Body of pancreas (tissue), 4 donors: ENCODE results near the gene CLASP1. TPM values are rescaled to one million over a fixed set of nuclear protein-coding genes. Genes with fewer than 3 reads are reported as not detected.

Experiments used
- ATAC-seq: fragments of 150-250 bp; one replicate; pipeline ENCODE4 v1.9.1; 2016
- DNase-seq, 4 donors: peaks; one replicate each; pipeline ENCODE4 v3.0.0-alpha.2; 2019
- H3K27ac ChIP-seq, 4 donors: fragments of 200-600 bp; sonication (generic); 1 replicate in 3 of 4; 2 replicates in 1 of 4; pipeline versions ENCODE4 v1.5.1 to v1.6.1; 2016 to 2019; ENCODE audit warnings: mild to moderate bottlenecking in 1 of 4, mixed read lengths in 1 of 4, moderate library complexity in 1 of 4
- H3K27me3 ChIP-seq, 2 donors: fragments of 200-600 bp; sonication (generic); one replicate each; pipeline ENCODE4 v1.6.0; 2016; ENCODE audit warnings: mild to moderate bottlenecking in 1 of 2
- H3K36me3 ChIP-seq, 2 donors: fragments of 200-600 bp; sonication (generic); replicated peaks in 1 of 2; 2 replicates each; pipeline ENCODE4 v1.5.1; 2016; ENCODE audit warnings: low read depth in 2 of 2; ENCODE audit not compliant: insufficient read depth in 1 of 2
- H3K4me1 ChIP-seq: fragments of 200-600 bp; sonication (generic); one replicate; pipeline ENCODE4 v1.6.0; 2016
- H3K4me3 ChIP-seq, 2 donors: fragments of 200-600 bp; sonication (generic); 1 replicate in 1 of 2; 2 replicates in 1 of 2; pipeline ENCODE4 v1.5.1; 2016 to 2019
- H3K9me3 ChIP-seq, 3 donors: fragments of 200-600 bp; sonication (generic); 1 replicate in 2 of 3; 2 replicates in 1 of 3; pipeline ENCODE4 v1.5.1; 2016
- POLR2A ChIP-seq, 3 donors: fragments of 450-650 bp; IDR thresholded peaks; one replicate each; pipeline ENCODE4 v1.6.1; 2016; ENCODE audit warnings: antibody characterized with exemption in 3 of 3, mild to moderate bottlenecking in 2 of 3
- WGBS, 2 donors: methylation state at CpG; one replicate each; pipeline ENCODE4 v1.1.5; 2017; 5-methylcytosine and 5-hydroxymethylcytosine counted together
- intact Hi-C: fragments of 100-400 bp; cut with DNase I; formaldehyde crosslinking; loops from one replicate; pipeline ENCODE4 v1.15.1; 2023
- total RNA-seq, 2 donors: library from RNA; depleted of rRNA; stranded (reverse); fragments of >200 nt; gene quantifications; one replicate each; pipeline ENCODE4 v1.1.0, GENCODE V29; 2016
- TF ChIP-seq, protein P1 (sequence below), 7 experiments: fragments of 450-650 bp in 4 of 7; fragments of 200-600 bp in 3 of 7; sonication (generic) in 3 of 7; IDR thresholded peaks; one replicate each; pipeline ENCODE4 v1.5.1; 2016 to 2019; ENCODE audit warnings: antibody characterized with exemption in 7 of 7

CLASP1 gene
- total RNA-seq, 2 donors from 2014 or later, result 28.5 to 44.2 TPM

GRCh38 chr2:121519732-121520640, 129.3 kb downstream of the CLASP1 start:
- no peak overlapping the region for H3K27ac ChIP-seq

GRCh38 chr2:121519153-121519552, 130.1 kb downstream of the CLASP1 start:
- ATAC-seq, result no peak
- no peaks in the 10 kb centered on the region for H3K27me3 ChIP-seq
- WGBS, 2 donors, result 58 to 76% methylated on average over 1 of the region's 1 CpG
- peaks cover 0 to 9% of the 10 kb centered on the region in 2 donors for H3K36me3 ChIP-seq
- TF ChIP-seq POLR2A (IDR thresholded peaks at IDR 0.05), result no peak
- TF ChIP-seq, protein P1, sequence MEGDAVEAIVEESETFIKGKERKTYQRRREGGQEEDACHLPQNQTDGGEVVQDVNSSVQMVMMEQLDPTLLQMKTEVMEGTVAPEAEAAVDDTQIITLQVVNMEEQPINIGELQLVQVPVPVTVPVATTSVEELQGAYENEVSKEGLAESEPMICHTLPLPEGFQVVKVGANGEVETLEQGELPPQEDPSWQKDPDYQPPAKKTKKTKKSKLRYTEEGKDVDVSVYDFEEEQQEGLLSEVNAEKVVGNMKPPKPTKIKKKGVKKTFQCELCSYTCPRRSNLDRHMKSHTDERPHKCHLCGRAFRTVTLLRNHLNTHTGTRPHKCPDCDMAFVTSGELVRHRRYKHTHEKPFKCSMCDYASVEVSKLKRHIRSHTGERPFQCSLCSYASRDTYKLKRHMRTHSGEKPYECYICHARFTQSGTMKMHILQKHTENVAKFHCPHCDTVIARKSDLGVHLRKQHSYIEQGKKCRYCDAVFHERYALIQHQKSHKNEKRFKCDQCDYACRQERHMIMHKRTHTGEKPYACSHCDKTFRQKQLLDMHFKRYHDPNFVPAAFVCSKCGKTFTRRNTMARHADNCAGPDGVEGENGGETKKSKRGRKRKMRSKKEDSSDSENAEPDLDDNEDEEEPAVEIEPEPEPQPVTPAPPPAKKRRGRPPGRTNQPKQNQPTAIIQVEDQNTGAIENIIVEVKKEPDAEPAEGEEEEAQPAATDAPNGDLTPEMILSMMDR (IDR thresholded peaks at IDR 0.05), result no peak
- no peak overlapping the region for H3K4me3 ChIP-seq
- DNase-seq, result no peak
- H3K9me3 ChIP-seq, result no peaks in the 10 kb centered on the region
- H3K4me1 ChIP-seq, result no peaks in the 10 kb centered on the region
- intact Hi-C loops, result no loop called here
- no peak overlapping the region for H3K27ac ChIP-seq

More at GRCh38 chr2:121519732-121520640, 129.3 kb downstream of the CLASP1 start:
- no peak overlapping the region for H3K4me3 ChIP-seq
- H3K27me3 ChIP-seq, result no peaks in the 10 kb centered on the region
- WGBS, 2 donors, result 74 to 88% methylated on average over 6 of the region's 6 CpGs
- no peak for DNase-seq
- ATAC-seq, result no peak
- H3K36me3 ChIP-seq, result peaks cover 0 to 5% of the 10 kb centered on the region in 2 donors
- H3K4me1 ChIP-seq, result no peaks in the 10 kb centered on the region
- intact Hi-C loops, result loop anchor here (10.0 kb wide), 2 partner anchors 135 to 205 kb away; no protein-coding TSS in a partner anchor
- H3K9me3 ChIP-seq, result no peaks in the 10 kb centered on the region
- TF ChIP-seq, protein P1 (IDR thresholded peaks at IDR 0.05), result no peak
- no peak for TF ChIP-seq POLR2A (IDR thresholded peaks at IDR 0.05)

DNA sequence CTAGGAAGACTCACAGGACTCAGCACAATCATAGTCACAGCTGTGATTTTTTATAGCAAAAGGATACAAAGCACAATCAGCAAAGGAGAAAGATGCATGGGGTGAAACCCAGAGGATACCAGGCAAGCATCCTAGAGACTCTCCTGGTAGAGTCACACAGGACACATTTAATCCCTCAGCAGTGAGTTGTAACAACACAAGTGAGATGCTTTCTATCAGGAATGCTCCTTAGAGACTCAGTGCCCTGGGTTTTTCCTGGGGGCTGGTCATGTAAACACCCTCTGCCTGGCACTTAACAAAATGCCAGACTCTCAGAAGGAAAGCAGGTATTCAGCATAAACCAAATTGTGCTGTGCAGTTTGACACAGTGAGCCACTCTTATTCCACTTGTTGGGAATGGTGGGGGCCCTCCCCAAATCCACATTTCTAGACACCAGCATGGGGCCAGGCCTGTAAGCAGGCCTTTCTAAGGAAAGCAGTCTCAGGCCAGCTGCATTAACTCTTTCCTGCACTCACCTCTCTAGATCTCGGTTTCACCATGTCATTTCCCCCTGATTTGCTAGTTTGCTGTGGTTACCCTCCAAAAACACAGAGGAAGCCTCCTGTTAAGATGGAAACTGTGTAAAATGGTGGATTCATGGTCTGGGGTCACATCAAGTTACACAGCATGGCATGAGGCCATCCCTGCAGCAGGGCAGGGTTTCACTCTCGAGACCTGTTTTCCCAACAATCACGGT, 135.5 kb downstream of the CLASP1 start:
- intact Hi-C loops, result no loop called here
- WGBS, 2 donors, result 96% methylated on average over 3 of the region's 3 CpGs
- ATAC-seq, result no peak
- TF ChIP-seq POLR2A (IDR thresholded peaks at IDR 0.05), result no peak
- TF ChIP-seq, protein P1 (IDR thresholded peaks at IDR 0.05), result no peak
- Histone ChIP-seq H3K36me3 (peaks cover 0 to 9% of the 10 kb centered on the region in 2 donors), H3K9me3 (no peaks in the 10 kb centered on the region), H3K27ac (no peak overlapping the region), H3K4me1 (no peaks in the 10 kb centered on the region), H3K27me3 (no peaks in the 10 kb centered on the region), H3K4me3 (no peak overlapping the region)
- DNase-seq, result no peak

DNA sequence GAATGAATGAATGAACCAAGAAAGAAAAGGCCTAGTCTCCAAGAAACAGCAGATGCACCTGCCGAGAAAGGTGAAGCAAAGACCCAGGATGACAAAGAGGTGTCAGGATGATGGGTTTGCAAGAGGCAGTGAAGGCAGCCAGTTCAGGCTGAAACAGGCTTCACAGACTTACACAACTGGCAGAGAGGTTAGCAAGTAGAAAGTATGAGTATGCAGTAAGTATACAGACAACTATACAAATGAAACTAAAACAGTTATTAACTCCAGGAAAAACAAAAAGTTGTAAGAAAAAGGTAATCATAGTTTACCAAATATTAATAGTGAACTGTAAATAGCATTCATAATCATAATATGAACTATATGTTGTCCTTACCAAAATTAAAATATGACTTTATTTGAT, 138.4 kb downstream of the CLASP1 start:
- WGBS, 2 donors, result 92 to 100% methylated on average over 1 of the region's 1 CpG
- H3K4me1 ChIP-seq, result no peaks in the 10 kb centered on the region
- no peak overlapping the region for H3K4me3 ChIP-seq
- no peaks in the 10 kb centered on the region for H3K27me3 ChIP-seq
- no peak for DNase-seq
- H3K27ac ChIP-seq, result no peak overlapping the region
- TF ChIP-seq POLR2A (IDR thresholded peaks at IDR 0.05), result no peak
- TF ChIP-seq, protein P1 (IDR thresholded peaks at IDR 0.05), result no peak
- H3K36me3 ChIP-seq, result peaks cover 0 to 7% of the 10 kb centered on the region in 2 donors
- no peak for ATAC-seq
- intact Hi-C loops, result no loop called here
- no peaks in the 10 kb centered on the region for H3K9me3 ChIP-seq
